Measurements from ENCODE around the gene GARIN3.
"Not testable (repeated sequence)": the region's sequence is repeated elsewhere in the genome, so short reads cannot be mapped to it uniquely, and the experiment has no call there.

The GARIN3 gene

GRCh38 chr5:157212307-157212706, 46.2 kb upstream of the GARIN3 start:
- no peak for TF ChIP-seq CTCF (IDR thresholded peaks at IDR 0.05; ENCODE audit: control extremely low read depth, extremely low read depth, low read depth, missing control alignments)
- POLR2A ChIA-PET, result no interaction called here
- DNase-seq (ENCODE audit: extremely low spot score), result no peak
- CTCF ChIA-PET, result interaction anchor here (1.0 to 1.4 kb wide), 4 partner anchors 17 to 61 kb away, joined by 3 to 5 read pairs (median 3); no protein-coding TSS in a partner anchor

DNA sequence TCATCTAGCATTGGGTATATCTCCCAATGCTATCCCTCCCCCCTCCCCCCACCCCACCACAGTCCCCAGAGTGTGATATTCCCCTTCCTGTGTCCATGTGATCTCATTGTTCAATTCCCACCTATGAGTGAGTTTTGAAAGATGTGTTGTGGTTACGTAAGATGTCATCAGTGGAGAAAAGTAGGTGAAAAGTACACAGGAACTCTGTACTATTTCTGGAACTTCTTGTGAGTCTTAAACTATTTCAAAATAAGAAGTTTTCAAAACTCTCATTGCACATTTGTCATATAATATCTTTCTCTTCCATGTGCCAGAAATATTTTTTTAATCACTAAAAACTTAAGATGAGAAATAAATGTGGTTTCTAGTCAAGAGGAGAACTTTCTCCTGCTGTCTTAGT, 44.6 kb upstream of the GARIN3 start:
- POLR2A ChIA-PET; CTCF ChIA-PET; DNase-seq (ENCODE audit: extremely low spot score): not testable (repeated sequence)

DNA sequence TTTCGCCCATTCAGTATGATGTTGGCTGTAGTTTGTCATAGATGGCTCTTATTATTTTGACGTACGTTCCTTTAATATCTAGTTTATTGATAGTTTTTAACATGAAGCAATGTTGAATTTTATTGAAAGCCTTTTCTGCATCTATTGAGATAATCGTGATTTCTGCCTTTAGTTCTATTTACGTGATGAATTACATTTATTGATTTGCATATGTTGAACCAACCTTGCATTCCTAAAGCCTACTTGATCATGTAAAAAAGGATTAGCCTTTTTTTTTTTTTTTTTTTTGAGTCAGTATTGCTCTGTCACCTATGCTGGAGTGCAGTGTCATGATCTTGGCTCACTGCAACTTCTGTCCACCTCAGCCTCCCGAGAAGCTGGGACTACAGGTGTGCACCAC, 39.6 kb upstream of the GARIN3 start:
- CTCF ChIA-PET, result interaction anchor here (1.2 to 1.8 kb wide), 2 partner anchors 12 to 23 kb away, joined by 3 to 4 read pairs; no protein-coding TSS in a partner anchor
- POLR2A ChIA-PET, result no interaction called here
- DNase-seq (ENCODE audit: extremely low spot score), result no peak
- TF ChIP-seq CTCF (IDR thresholded peaks at IDR 0.05; ENCODE audit: control extremely low read depth, extremely low read depth, low read depth, missing control alignments), result no peak

DNA sequence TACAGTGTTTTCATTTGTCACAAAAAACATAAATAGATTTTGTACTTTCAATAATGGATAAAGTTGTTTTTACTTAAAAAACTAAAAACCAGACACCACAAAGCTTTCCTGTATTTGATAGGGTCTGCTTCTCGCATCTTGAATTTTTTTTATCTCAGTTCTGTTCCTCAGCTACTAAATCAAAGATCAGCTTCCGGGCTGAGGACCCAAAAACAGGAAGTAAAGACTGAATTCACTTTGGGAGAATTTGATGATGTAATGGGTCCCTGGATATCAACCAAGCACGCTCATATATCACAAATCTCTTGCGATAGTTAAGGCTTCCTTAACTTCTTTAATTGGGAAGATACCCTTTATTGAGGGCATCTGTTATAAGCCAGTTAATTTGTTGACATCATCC, 38.7 kb upstream of the GARIN3 start:
- TF ChIP-seq CTCF (IDR thresholded peaks at IDR 0.05; ENCODE audit: control extremely low read depth, extremely low read depth, low read depth, missing control alignments), result no peak
- DNase-seq (ENCODE audit: extremely low spot score), result no peak
- POLR2A ChIA-PET, result no interaction called here
- CTCF ChIA-PET, result interaction anchor here (1.8 kb wide), 1 partner anchor 22 kb away, joined by 4 read pairs; no protein-coding TSS in a partner anchor

- CTCF ChIA-PET, result interaction anchor here (0.9 to 1.4 kb wide), 3 partner anchors 14 to 23 kb away, joined by 3 to 9 read pairs (median 3); partner anchors contain the start of gene ITK
- TF ChIP-seq CTCF (IDR thresholded peaks at IDR 0.05; ENCODE audit: control extremely low read depth, extremely low read depth, low read depth, missing control alignments), result no peak
- POLR2A ChIA-PET, result no interaction called here
- no peak for DNase-seq (ENCODE audit: extremely low spot score)
These were observed 37.4 kb upstream of the GARIN3 start for GRCh38 chr5:157203417-157203816.

- no peak for TF ChIP-seq CTCF (IDR thresholded peaks at IDR 0.05; ENCODE audit: control extremely low read depth, extremely low read depth, low read depth, missing control alignments)
- POLR2A ChIA-PET, result no interaction called here
- no peak for DNase-seq (ENCODE audit: extremely low spot score)
- CTCF ChIA-PET, result no interaction called here
These were observed 35.8 kb upstream of the GARIN3 start for GRCh38 chr5:157201857-157202256.

DNA sequence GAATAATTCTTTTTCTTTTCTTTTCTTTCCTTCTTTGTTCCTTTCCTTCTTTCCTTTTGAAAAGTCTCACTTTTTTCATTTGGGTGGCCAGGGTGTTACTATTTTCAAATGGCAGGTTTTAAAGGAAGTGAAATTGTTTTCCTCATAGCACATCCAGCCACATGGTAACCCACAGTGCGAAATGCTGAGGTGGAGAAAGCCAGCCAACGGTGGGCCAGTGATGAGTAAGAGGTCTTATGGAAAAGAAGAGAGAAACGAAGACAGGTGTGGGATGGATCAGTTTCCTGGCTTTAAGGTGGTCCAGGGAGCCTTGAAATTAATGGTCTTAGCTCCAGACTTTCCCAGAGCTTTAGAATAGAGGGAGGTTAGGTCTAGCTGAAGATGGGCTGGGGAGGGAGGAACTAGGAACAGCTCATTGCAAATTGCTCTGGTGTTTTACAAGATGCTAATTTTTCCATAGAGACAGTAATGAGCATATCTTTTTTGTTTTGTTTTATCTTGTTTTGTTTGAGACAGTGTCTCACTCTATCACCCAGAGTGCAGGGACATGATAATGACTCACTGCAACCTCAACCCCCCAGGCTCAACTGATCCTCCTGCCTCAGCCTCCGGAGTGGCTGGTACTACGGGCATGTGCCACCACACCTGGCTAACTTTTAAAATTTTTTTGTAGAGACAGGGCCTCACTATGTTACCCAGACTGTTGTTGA, 32.4 kb upstream of the GARIN3 start:
- no peak for DNase-seq (ENCODE audit: extremely low spot score)
- TF ChIP-seq CTCF (IDR thresholded peaks at IDR 0.05; ENCODE audit: control extremely low read depth, extremely low read depth, low read depth, missing control alignments), result no peak
- ChIA-PET POLR2A (no interaction called here), CTCF (interaction anchor here (1.0 to 1.7 kb wide), 6 partner anchors 9 to 144 kb away, joined by 3 to 7 read pairs (median 3); no protein-coding TSS in a partner anchor)
